ENCODE measurements around the gene CACNA1G.

DNA sequence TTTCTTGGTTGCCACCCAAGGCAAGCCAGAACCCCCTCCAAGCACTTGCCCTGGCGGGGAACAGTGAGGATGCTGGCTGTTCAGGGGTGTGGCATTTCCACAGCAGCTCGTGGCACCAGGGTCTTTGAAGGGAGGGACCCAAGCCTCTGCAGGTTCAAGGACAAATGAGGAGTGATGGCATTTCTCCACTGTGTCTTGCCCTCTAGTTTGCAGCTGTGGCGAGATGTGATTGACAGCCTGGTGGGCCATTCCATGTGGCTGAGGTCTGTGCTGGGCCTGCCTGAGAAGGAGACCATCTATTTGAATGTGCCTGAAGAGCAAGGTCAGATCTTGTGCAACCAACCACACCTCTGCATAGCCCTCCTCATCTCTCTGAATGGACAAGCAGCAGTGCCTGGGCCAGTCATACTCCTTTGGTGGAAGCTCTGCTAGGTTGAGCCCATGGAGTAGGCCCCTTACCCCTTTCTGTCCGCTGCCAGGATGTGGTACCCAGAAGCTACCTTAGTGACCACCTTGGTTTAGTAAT lies 32.5 kb upstream of the CACNA1G start:
- TF ChIP-seq CTCF (IDR thresholded peaks at IDR 0.05) (no peak), POLR2A (IDR thresholded peaks at IDR 0.05) (no peak)

Data from breast epithelium (tissue), 3 donors.